NCI-H524 (cell line): Measurements from ENCODE around the gene HELZ.
"Not testable (repeated sequence)": the region's sequence is repeated elsewhere in the genome, so short reads cannot be mapped to it uniquely, and the experiment has no call there.

Experiments used
- DNase-seq, 2 experiments: peaks; one replicate each; lab custom pipeline; 2025; lab: John Stamatoyannopoulos, UW

Gene HELZ

DNA sequence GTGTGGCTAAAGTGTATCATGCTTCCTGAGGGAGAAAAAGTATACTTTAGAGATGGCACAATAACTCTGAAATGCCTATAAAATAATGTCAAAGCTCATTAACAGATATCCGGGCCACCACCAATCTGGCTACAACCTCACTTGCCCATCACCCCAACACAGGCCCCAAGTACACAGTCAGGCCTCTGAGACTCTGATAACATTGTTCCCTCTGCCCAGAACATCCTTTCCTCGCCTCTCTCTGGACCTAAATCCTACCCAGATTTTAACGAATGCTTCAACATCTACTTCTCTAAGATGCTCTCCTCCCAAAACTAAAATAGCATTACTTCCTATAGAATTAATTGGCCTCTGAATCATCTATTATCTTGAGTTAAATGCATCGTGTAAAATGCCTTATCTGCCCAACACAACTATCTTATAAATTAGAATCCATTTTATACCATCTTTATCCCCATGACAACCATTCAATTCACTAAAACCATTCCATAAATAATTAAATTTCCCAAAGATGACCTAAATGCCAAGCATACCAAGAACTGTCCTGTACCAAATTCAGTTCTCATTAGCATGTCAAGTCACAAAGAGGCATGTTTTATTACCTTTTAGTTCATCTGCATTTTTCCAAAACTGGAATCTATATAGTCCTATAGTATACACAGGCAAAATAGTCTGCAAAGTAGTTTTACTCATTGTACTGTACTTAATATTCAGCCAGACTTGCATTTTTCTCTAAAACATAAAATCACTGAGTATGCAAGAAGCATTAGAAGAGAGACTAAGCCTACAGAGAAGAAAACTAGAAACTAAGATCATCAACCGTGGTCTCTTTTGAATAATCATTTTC lies 15.7 kb downstream of the HELZ start:
- no peak for DNase-seq

DNA sequence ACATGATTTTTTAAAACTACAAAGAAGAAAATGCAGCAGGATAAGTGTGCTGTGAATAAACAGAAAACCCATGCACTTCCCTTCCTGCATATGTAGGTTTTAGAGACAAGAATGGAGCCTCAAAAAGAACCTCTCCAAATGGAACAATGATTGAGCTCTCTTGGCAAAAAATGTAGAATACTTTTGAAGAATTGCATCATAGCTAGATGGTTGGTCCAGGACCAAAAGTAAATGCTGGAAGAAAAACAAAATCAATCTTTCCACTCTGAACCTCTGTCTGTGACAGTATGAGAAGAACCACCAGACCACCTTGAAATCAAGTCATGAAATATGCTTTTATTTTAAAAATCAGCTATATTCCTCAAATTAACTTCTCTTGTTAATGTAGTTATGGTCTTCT lies 17.5 kb downstream of the HELZ start:
- DNase-seq = no peak

DNA sequence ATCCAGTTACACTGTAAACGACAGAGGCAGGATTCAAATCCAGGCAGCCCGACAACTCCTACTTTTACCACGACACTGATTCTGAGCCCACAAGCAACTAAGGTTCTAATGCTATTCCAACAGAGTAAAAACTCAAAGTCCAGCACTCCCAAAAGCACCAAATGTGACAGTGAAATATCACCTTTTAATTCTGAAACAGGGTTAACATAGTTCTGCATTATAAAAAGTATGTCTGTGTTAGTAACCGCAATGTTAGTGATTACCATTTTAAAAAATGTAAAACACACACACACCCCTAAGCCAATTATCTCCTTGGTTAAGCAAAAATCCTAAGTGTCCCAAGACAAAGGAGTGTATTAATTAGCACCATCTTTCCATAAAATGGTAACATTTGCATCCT lies 19.7 kb downstream of the HELZ start:
- no peak for DNase-seq

DNA sequence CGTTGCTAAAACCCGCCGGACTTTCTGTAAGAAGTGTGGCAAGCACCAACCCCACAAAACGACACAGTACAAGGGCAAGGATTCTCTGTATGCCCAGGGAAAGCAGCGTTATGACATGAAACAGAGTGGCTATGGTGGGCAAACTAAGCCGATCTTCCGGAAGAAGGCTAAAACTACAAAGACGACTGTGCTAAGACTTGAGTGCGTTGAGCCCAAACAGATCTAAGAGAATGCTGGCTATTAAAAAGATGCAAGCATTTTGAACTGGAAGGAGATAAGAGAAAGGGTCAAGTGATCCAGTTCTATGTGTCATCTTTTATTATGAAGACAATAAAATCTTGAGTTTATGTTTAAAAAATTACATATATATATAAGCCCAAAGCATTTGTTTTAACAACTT lies 20.3 kb downstream of the HELZ start:
- DNase-seq = no peak

DNA sequence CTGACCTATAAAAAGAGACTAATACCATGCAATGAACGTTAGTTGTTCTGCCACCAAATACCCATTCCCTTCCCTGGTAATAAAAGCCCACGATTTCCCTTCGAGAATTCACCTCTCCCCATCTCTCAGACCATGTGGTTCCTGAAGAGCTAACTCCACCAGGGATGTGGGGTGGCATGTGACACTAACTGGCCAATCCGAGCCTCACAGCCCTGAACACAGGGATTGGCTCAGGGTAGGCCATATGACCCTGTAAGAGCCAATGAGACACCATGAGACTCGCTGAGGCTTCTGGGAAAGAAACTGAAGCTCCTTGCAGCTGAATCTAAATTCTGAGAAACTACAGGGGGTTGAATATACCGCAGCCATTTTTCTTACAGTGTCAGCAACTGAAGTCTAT lies 21.1 kb downstream of the HELZ start:
- DNase-seq = peak; percentile 32 to 73

DNA sequence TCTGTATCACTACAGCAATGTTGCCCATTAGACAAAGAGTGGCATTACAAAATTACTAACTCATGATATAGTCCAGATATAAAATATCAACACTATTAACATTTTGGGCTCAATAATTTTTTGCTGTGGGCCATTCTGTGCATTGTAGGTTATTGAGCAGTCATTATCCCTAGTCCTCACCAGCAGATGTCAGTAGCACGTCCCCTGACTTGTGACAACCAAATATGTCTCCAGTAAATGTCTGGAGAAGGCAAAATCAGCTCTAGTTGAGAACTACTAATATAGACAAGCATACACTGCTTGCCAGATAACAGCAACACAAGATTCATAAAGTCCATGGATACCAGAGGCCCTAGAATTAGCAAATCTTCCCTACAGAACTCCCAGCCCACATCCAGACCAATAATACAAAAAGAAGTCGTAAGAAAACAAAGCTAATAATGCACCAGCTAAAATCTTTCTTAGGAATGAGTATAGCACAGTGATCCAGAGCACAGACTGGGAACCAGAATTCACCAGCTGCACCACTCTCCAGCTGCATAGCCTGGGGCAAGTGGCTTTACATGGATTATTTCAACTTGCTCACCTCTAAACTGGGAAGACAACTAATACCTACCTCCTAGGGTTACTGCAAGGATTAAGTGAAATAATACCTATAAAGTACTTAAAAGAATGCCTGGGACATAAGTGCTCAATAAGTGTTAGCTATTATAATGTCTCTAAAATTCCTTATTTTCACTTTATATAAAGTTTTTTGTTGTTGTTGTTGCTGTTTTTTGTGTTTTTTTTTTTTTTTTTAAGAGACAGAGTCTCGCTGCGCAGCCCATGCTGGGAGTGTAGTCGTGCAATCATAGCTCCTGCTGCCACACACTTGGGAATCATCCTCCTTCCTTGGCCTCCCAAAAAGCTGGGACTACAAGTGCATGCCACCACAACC lies 23.7 kb downstream of the HELZ start:
- peak; percentile 79 to 86 for DNase-seq

DNA sequence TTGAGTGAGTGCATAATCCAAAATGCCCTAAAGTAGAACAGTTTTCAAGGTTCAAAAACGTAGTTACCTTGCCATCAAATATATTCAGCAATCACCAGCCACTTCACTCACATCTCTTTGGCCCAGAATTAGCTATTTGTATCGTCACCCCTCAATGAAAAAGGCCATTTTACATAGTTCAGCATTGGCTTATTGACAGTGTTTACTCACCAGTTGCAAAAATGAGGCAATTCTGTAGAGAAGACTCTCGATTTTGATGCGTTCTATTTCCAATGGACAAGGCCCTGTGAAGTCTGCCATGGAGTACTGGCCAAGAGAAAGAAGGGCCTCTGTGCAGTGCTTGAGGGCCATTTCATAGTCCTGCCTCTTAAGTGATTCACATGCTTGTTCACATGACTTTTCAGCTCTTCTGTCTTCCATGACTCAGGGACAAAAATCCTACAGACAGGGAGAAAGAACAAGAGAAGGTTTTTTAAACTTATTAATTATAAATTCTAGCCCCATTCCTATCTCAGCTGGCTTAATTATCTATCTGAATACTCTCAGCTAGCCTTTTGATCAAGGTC lies 26.5 kb downstream of the HELZ start:
- no peak for DNase-seq

DNA sequence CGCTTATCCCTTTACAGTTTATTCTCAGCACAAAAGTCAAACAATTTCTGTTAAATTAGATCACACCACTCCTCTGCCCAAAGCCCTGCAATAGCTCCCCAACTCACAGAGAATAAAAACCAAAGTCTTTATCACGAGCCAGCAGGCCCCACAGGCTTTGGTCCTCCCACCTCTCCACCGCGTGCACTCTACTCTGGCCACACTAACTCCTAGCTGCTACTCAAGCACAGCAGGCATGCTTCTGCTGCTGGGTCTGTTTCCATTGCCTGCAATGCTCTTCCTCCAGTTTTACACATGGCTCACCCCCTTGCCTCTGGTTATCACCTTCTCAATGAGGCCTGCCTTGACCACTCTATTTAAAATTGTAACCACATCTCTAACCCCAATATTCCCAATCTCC lies 27.6 kb downstream of the HELZ start:
- DNase-seq = no peak

DNA sequence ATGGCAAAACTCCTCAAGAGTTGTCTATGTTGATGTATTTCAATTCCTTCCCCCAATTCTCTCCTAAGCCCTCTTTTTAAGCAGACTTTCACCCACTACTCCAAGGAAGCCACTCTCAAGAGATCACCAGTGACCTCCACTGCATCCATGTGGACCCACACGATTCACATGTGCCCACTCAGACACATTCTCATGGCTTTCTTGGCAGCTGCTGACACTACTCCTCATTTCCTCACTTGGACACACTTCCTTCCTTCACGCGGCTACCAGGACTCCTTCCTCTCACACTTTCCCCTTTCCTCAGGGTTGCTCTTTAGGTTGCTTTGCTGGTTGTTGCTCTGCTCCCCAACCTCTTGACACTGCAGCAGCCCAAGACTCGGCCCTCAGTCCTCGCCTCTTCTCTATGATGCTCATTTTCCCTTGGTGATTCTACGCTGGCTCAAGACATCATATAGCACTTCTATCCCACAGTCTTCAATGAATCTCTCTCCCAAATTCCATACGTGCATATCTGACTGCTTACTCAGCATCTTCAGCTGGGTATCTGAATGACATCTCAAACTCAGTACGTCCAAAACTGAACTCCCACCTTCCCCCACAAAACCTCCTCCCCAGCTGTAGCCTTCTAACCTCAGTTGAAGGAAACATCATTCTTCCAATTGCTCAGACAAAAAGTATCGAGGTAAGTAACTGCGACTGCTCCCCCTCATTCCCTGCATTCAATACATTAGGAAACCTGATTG lies 28.2 kb downstream of the HELZ start:
- DNase-seq = no peak

DNA sequence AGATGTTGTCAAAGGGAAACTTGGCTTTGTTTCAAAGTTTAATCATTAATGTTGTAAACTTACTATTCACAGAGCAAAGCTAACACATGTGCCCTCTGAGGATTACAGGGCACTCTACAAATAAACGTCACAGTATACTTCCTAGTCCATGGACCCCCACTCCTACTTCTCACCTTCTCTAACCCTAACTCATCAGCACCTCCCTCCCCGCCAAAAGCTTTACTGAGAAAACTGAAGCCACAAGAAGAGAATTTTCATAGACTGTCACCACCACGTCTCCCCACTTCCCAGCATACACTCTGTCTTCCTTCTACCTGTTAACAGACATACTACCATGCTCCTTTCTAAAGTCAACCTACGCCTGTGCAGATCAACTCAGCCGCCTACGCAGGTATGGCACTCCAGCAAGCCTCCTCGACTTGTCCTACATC lies 29.0 kb downstream of the HELZ start:
- DNase-seq = no peak

DNA sequence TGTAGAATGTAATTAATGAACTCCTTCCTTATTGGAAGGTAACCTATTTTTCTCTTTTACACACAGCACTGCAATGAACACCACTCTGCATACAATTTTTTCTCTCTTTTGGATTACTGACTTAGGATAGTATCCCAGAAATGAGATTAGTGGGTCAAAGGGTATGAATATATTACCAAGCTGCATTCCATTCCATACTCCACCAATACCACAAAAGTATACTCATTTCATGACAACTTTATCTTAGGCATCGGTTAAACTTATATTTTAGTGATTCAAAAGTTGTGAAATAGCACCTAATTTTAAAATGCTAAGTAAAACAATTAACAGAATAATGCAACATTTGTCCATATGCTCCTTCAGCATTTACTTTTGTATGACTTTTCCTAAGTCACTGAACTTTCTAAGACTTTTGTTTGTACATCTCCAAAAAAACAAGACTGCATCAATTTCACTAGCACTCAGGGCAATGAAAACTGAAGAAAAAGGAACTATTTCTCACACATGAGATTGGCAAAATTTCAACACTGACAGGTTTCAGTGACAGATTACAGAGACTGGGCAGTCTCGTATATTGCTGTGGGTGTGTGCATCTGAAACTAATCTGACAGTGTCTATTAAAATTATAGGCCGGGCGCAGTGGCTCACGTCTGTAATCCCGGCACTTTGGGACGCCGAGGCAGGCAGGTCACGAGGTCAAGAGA lies 32.1 kb downstream of the HELZ start:
- no peak for DNase-seq

DNA sequence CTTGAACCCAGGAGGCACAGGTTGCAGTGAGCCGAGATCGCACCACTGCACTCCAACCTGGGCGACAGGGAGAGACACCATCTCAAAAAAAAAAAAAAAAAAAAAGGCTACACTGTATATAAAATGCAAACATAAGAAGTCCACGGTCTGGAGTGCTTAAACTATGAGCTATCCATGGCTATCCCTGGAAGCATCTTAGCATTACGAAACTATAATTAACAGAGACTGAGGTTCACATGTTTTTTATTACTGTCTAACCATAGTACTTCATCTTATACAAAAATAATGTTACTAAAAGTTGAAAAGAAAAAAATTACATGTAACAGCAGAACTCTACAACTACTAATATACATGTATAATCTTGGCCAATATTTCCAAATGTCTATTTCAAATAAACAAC lies 32.8 kb downstream of the HELZ start:
- DNase-seq = no peak

DNA sequence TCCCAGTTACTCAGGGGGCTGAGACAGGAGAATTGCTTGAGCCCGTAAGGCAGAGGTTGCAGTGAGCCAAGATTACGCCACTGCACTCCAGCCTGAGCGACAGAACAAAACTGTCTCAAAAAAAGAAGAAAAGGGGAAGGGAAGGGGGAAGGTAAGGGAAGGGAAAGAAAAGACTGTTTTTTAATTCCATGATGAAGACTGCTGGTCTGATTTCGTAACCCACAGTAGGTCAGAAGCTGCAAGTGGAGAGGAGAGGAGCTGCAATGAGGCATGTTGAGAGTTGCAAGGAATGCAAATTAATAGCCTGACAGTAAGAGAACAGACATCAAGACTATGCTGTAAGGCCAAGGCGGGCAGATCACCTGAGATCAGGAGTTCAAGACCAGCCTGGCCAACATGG lies 33.3 kb downstream of the HELZ start:
- no peak for DNase-seq

DNA sequence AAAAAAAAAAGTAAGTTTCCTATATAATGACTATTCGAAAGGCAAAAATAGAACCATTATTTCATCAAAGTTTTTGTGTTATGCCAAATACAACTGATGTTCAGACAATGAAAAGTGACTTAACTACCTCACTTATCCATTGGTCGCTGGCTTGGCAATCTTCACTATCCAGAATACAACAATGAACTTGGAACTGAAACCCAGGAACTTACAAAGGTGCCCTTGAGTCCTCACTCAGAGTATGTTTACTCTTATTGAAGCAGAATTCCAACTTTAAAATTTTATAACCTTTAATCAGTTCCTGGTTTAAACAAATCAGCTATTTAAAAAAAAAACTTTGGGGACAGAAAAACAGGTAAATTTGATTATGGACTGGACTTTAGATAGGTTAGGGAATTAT lies 34.1 kb downstream of the HELZ start:
- DNase-seq = no peak

DNA sequence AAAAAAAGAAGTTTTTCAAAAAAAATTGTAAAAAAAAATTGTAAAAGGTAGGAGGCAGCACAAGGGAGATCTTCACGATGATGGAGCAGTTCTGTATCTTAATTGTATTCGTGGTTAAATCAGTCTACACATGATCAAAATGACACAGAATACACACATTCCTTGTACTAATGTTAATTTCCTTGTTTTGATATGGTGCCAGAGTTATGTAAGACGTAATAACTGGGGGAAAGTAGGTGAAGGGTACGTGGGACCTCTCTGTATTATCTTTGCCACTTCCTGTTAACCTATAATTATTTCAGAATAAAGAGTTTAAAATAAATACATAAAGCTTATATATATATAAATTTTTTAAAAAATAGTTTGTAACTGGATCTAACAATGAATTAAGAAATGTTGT lies 36.8 kb downstream of the HELZ start:
- DNase-seq = no peak

DNA sequence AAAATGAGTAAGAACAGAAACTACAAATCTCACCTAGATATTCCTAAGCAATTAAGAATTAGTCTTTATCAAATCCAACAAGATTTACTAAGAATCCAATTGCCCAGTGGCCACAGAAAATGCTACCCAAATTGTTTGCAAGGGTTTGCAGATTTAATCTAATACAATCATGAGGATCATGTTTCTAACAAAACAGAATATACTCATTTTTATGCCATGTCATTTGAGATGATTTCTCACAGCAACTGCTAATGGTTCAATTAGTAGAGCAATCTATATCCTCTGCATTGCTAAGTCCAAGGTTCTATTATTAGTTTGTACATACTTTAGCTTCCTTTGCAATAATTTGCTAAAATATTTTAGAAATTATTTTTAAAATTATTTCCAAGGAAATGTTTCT lies 41.2 kb downstream of the HELZ start:
- no peak for DNase-seq

DNA sequence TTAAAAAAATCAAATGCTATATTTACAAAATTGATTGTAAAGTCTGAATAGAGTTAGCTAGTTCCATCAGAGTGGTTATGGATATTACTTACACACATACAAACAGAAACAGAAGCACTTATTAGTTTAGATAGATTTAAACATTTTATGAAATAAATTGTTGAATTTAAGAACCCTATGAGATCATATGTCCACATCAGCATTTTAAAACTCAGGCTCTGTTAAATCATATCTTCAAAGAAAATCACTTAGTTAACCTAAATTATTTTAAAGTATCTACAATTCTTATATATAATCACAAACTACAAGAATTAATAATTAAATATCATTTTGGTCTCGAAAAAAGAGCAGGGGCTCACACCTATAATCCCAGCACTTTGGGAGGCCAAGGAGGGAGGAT lies 42.5 kb downstream of the HELZ start:
- DNase-seq = no peak

DNA sequence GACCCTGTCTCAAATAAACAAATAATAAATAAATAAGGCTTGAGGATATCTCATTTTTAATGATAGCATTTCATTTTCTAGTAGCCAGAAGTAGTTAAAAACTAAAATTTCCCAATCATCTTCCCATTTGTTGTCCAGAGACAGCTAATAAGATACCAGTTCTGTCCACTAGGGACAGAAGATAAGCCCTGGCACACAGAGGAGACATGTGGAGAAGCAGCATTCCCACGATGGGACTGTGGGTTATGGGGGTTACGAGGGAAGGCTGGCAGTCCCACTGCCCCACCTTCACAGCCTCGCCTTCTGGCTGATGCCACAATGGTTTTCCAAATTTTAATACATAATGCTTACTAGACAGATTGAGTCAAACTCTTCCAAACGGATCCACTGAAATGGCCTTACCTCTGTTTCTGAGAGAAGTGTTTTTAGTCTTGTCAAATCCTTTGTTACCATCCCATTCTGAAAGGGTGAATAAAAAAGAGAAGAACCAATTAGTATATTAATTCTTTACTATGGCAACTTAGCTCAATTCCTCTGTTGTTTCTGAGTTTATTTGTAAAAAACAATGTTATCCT lies 44.2 kb downstream of the HELZ start:
- DNase-seq = peak in 1 of 2 experiments; percentile 4

DNA sequence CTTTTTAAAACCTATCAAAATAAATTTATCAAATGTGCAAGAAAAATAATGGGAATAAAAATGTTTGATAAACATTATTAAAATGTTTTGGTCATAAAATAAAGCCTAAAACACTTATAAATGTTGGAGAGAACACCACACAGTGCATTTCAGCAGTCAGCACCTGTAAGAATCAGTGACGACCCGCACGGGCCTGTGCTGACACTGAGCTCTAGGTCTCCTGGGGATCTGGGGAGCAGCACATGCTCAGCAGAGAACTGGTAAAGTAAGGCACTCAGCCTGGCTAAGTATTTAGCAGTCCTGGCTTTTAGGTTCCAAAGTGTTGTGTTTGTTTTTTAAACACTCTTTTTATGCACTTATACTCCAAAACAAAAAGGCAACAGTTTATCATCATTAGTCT lies 46.9 kb downstream of the HELZ start:
- DNase-seq = no peak

DNA sequence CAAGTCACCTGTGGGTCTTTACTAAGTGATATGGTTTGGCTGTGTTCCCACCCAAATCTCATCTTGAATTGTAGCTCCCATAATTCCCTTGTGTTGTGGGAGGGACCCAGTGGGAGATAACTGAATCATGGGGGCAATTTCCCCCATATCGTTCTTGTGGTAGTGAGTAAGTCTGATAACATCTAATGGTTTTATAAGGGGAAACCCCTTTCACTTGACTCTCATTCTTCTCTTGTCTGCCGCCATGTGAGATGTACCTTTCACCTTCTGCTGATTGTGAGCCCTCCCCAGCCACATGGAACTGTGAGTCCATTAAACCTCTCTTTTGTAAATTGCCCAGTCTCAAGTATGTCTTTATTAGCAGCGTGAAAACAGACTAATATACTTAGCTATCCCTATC lies 48.0 kb downstream of the HELZ start:
- DNase-seq = not testable (repeated sequence)

DNA sequence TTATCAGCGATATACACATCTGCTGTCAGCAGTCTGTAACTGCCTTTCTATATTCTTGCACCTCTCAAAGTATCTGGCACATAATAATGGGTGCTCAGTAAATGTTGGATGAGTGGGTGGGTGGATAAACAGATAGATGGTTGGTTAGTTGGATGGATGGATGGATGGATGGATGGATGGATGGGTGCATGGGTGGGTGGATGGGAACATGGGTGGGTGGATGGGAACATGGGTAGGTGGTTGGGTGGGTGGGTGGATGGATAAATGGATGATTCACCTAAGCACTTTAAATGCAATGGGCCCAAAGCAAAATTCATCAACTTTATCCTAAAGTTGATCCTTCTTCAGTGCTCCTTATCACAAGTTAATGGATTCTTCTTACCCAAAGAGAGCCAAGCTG lies 48.6 kb downstream of the HELZ start:
- DNase-seq = no peak
